Thoracic aorta (tissue), 2 donors: ENCODE results near the gene GALR2. TPM values are rescaled to one million over a fixed set of nuclear protein-coding genes. Genes with fewer than 3 reads are reported as not detected.

ENCODE experiments used
- ATAC-seq: fragments of 150-250 bp; one replicate; pipeline ENCODE4 v1.8.0; 2017; ENCODE audit warnings: low read depth; ENCODE audit not compliant: insufficient number of reproducible peaks, low FRiP score
- DNase-seq: peaks from one replicate; pipeline ENCODE4 v3.0.0-alpha.2; 2020; ENCODE audit warnings: low spot score
- H3K27ac ChIP-seq, 2 donors: fragments of 200-600 bp; sonication (generic); 1 replicate in 1 of 2; 2 replicates in 1 of 2; pipeline ENCODE4 v1.5.1; 2016; ENCODE audit warnings: mild to moderate bottlenecking in 2 of 2, moderate library complexity in 2 of 2
- H3K27me3 ChIP-seq: fragments of 200-600 bp; sonication (generic); replicated peaks from 2 replicates; pipeline ENCODE4 v1.6.0; 2016; ENCODE audit warnings: mild to moderate bottlenecking; ENCODE audit not compliant: insufficient read depth
- H3K36me3 ChIP-seq: fragments of 200-600 bp; sonication (generic); one replicate; pipeline ENCODE4 v1.5.1; 2016
- H3K4me1 ChIP-seq, 2 donors: fragments of 200-600 bp; sonication (generic); 1 replicate in 1 of 2; 2 replicates in 1 of 2; pipeline versions ENCODE4 v1.5.1 to v1.6.0; 2016; ENCODE audit warnings: low read depth in 2 of 2, mild to moderate bottlenecking in 1 of 2; ENCODE audit not compliant: control insufficient read depth in 1 of 2
- H3K4me3 ChIP-seq: fragments of 200-600 bp; sonication (generic); 2 replicates; pipeline ENCODE4 v1.5.1; 2016; ENCODE audit warnings: mild to moderate bottlenecking
- H3K9me3 ChIP-seq: fragments of 200-600 bp; sonication (generic); 2 replicates; pipeline ENCODE4 v1.5.1; 2016
- CTCF ChIP-seq: fragments of 200-600 bp; sonication (generic); IDR thresholded peaks from one replicate; pipeline ENCODE4 v1.5.1; 2019; ENCODE audit warnings: antibody characterized with exemption
- total RNA-seq, 2 donors: library from RNA; depleted of rRNA; stranded (reverse); fragments of >200 nt; gene quantifications; one replicate each; pipeline versions ENCODE4 v1.1.0 to v1.2.3, GENCODE V29; 2016

GALR2 gene
- total RNA-seq, 2 donors from 2014 or later, result 1.4 TPM; not detected in 1

GRCh38 chr17:76048025-76048605 lies 26.5 kb upstream of the GALR2 start:
- TF ChIP-seq CTCF, result no peak
- no peak overlapping the region for H3K4me3 ChIP-seq
- DNase-seq (no peak), ATAC-seq (no peak)
- no peaks in the 10 kb centered on the region for H3K4me1 ChIP-seq
- H3K36me3 ChIP-seq, result peaks cover 77% of the 10 kb centered on the region
- H3K9me3 ChIP-seq, result no peaks in the 10 kb centered on the region
- H3K27me3 ChIP-seq, result no peaks in the 10 kb centered on the region
- no peak overlapping the region for H3K27ac ChIP-seq

- H3K9me3 ChIP-seq, result no peaks in the 10 kb centered on the region
- no peaks in the 10 kb centered on the region for H3K27me3 ChIP-seq
- no peak for ATAC-seq
- no peaks in the 10 kb centered on the region for H3K4me1 ChIP-seq
- H3K36me3 ChIP-seq, result peaks cover 71% of the 10 kb centered on the region
- no peak overlapping the region for H3K4me3 ChIP-seq
- TF ChIP-seq CTCF, result no peak
- DNase-seq, result no peak
- H3K27ac ChIP-seq, result no peak overlapping the region
Observed at GRCh38 chr17:76048711-76049110, 25.9 kb upstream of the GALR2 start.

GRCh38 chr17:76049239-76049638 lies 25.3 kb upstream of the GALR2 start:
- H3K4me3 ChIP-seq, result no peak overlapping the region
- no peaks in the 10 kb centered on the region for H3K9me3 ChIP-seq
- H3K27me3 ChIP-seq, result no peaks in the 10 kb centered on the region
- no peaks in the 10 kb centered on the region for H3K4me1 ChIP-seq
- peaks cover 65% of the 10 kb centered on the region for H3K36me3 ChIP-seq
- H3K27ac ChIP-seq, result no peak overlapping the region
- TF ChIP-seq CTCF, result no peak
- DNase-seq, result no peak
- no peak for ATAC-seq

- DNase-seq, result no peak
- ATAC-seq, result no peak
- Histone ChIP-seq H3K36me3 (peaks cover 58% of the 10 kb centered on the region), H3K4me3 (no peak overlapping the region), H3K9me3 (no peaks in the 10 kb centered on the region), H3K27ac (no peak overlapping the region), H3K27me3 (no peaks in the 10 kb centered on the region), H3K4me1 (no peaks in the 10 kb centered on the region)
- TF ChIP-seq CTCF, result no peak
Observed at GRCh38 chr17:76049836-76050537, 24.6 kb upstream of the GALR2 start.

GRCh38 chr17:76050538-76051467 lies 23.8 kb upstream of the GALR2 start:
- H3K4me3 ChIP-seq, result no peak overlapping the region
- ATAC-seq (no peak), DNase-seq (no peak)
- H3K27ac ChIP-seq, result no peak overlapping the region
- H3K27me3 ChIP-seq, result no peaks in the 10 kb centered on the region
- H3K9me3 ChIP-seq, result no peaks in the 10 kb centered on the region
- TF ChIP-seq CTCF, result no peak
- no peaks in the 10 kb centered on the region for H3K4me1 ChIP-seq
- H3K36me3 ChIP-seq, result peaks cover 50% of the 10 kb centered on the region
